Esophagus (tissue), 2 donors: Measurements from ENCODE around the gene ANKMY1. TPM values are rescaled to one million over a fixed set of nuclear protein-coding genes. Genes with fewer than 3 reads are reported as not detected.
A peak's percentile ranks its signal among the peaks of the same experiment; 100 is the strongest.
"Not testable (repeated sequence)": the region's sequence is repeated elsewhere in the genome, so short reads cannot be mapped to it uniquely, and the experiment has no call there.

Experiments used
- H3K27ac ChIP-seq, 2 donors: one replicate each; pipeline ENCODE4 v1.5.1; 2013; ENCODE audit warnings: low read depth in 2 of 2, mild to moderate bottlenecking in 2 of 2, inconsistent platforms in 1 of 2, low read length in 1 of 2, moderate library complexity in 1 of 2
- H3K27me3 ChIP-seq, 2 donors: one replicate each; pipeline ENCODE4 v1.6.1; 2013; ENCODE audit warnings: low read length in 2 of 2, control low read depth in 1 of 2, mild to moderate bottlenecking in 1 of 2; ENCODE audit not compliant: insufficient read depth in 2 of 2, control insufficient read depth in 1 of 2
- H3K36me3 ChIP-seq, 2 donors: one replicate each; pipeline ENCODE4 v1.6.1; 2013; ENCODE audit warnings: low read length in 1 of 2; ENCODE audit not compliant: control insufficient read depth in 2 of 2, insufficient read depth in 2 of 2
- H3K4me1 ChIP-seq, 2 donors: one replicate each; pipeline ENCODE4 v1.6.1; 2013; ENCODE audit warnings: low read length in 1 of 2; ENCODE audit not compliant: control insufficient read depth in 2 of 2, insufficient read depth in 2 of 2
- H3K4me3 ChIP-seq, 2 donors: one replicate each; pipeline ENCODE4 v1.5.1; 2013; ENCODE audit warnings: low read length in 2 of 2, mild to moderate bottlenecking in 2 of 2, low read depth in 1 of 2, moderate library complexity in 1 of 2
- H3K9me3 ChIP-seq, 2 donors: one replicate each; pipeline ENCODE4 v1.6.1; 2013; ENCODE audit warnings: mild to moderate bottlenecking in 2 of 2, low read depth in 1 of 2, low read length in 1 of 2, moderate library complexity in 1 of 2; ENCODE audit not compliant: control insufficient read depth in 2 of 2, insufficient read depth in 1 of 2
- WGBS, 2 donors: extraction: QIAGEN DNeasy Blood & Tissue Kit; methylation state at CpG; one replicate each; pipeline ENCODE4 v1.1.7; 2013; 5-methylcytosine and 5-hydroxymethylcytosine counted together
- polyA plus RNA-seq, 2 donors: library from polyadenylated mRNA; stranded (reverse); fragments of 200-250 nt; gene quantifications; one replicate each; pipeline ENCODE4 v1.2.3, GENCODE V29; 2013
- donor health status: healthy with polysubstance abuse.
- donor health status: Bipolar disorder and iron deficiency.

ANKMY1 gene
- polyA plus RNA-seq, 2 donors = 4.8 to 16.2 TPM

DNA sequence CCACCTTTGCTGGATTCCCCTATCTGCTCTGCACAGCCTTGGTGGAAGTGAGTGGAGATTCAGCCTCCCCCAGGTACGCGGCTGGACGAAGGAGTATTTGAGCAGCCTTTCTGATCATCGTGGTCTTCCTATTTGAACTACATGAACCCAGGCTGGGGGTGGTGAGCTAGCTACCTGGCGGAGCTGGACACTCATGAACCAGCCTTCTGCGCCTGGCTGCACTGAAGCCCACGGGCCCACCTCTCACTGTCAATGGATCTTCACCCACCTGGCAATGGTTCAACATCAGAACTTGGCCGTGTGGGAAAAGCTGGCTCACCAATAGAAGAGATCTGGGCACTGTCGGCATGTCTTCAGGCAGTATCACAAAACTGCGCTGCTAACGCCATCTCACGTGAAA lies 35.4 kb downstream of the ANKMY1 start:
- no peak overlapping the region for H3K27ac ChIP-seq
- WGBS, 2 donors = 94 to 95% methylated on average over 12 of the region's 12 CpGs
- peaks cover 0 to 29% of the 10 kb centered on the region in 2 donors for H3K36me3 ChIP-seq
- H3K4me3 ChIP-seq = no peak overlapping the region
- H3K27me3 ChIP-seq = no peaks in the 10 kb centered on the region
- H3K9me3 ChIP-seq = peaks cover 0 to 10% of the 10 kb centered on the region in 2 donors
- H3K4me1 ChIP-seq = peaks cover 0 to 8% of the 10 kb centered on the region in 2 donors

DNA sequence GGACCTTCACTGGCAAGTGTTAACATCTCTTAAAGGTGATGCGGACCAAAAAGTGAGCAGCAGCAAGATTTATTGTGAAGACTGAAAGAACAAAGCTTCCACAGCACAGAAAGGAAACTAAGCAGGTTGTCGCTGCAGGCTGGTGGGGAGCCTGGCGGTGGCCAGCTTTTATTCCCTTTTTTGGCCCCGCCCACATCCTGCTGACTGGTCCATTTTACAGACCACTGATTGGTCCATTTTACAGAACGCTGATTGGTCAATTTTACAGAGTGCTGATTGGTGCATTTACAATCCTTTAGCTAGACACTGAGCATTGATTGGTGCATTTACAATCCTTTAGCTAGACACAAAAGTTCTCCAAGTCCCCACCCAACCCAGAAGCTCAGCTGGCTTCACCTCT lies 35.9 kb downstream of the ANKMY1 start:
- not testable (repeated sequence) for H3K9me3 ChIP-seq, H3K4me3 ChIP-seq, H3K4me1 ChIP-seq, H3K27me3 ChIP-seq, H3K27ac ChIP-seq
- peaks cover 0 to 29% of the 10 kb centered on the region in 2 donors for H3K36me3 ChIP-seq
- 91 to 94% methylated on average over 5 of the region's 5 CpGs for WGBS, 2 donors

DNA sequence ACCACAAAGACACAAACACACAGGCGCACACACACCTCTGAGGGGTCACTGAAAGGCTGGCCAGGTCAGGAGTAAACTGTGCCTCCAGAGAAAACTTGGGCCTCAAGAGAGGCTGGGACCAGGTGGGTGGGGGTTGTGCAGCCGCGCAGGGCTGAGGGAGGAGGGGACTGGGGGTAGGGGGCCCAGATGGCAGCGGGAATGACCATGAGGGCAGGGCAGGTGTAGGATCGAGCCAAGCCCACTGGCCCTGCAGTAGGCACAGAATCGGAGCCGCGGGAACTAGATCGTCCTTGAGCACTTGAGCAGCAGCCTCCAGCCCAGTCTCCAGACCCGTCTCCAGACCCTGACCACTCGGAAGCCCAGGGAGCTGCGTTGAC lies 36.8 kb downstream of the ANKMY1 start:
- Histone ChIP-seq H3K36me3 (peaks cover 0 to 25% of the 10 kb centered on the region in 2 donors), H3K27me3 (no peaks in the 10 kb centered on the region), H3K27ac (no peak overlapping the region), H3K4me3 (no peak overlapping the region), H3K4me1 (peaks cover 0 to 8% of the 10 kb centered on the region in 2 donors), H3K9me3 (peaks cover 0 to 9% of the 10 kb centered on the region in 2 donors)
- 92 to 94% methylated on average over 12 of the region's 12 CpGs for WGBS, 2 donors

DNA sequence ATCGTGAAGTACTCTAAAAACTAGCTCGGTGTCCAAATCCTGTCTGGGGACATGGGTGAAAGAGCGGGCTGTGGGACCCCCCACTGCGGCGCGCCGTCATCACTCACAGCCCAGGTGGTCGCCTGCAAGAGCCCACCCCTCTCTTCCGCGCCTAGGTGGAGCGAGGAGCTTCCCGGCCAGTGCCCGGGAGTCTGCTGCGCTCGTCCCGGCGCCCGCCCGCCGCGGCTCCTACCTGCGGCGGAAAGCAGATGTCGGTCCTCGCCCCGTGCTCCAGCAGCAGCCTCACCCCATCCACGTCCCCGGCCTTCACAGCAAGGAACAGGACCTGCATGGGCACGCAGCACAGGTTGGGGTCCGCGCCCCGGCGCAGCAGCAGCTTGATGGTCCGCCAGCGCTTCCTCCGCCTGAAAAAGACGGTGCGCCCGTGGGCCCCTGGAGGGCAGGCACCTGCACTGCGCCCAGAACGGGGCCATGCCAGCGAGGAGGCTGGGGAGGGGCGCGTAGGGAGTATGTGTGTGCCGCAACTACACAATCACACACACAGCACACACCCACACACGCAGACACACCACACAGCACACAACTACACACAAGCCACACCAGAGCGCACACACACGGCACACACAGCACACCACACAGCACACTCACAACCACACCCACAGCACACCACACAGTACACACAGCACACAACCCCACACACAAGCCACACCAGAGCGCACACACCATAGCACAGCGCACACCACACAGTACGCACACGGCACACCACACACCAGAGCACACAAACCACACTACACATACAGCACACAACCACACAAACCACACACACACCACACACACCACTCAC lies 37.4 kb downstream of the ANKMY1 start:
- Histone ChIP-seq H3K9me3 (peaks cover 0 to 3% of the 10 kb centered on the region in 2 donors), H3K27me3 (no peaks in the 10 kb centered on the region), H3K4me3 (peak overlapping the region; percentile 12 to 20), H3K4me1 (peaks cover 0 to 8% of the 10 kb centered on the region in 2 donors), H3K27ac (no peak overlapping the region), H3K36me3 (peaks cover 0 to 20% of the 10 kb centered on the region in 2 donors)
- 27 to 32% methylated on average over 52 of the region's 52 CpGs for WGBS, 2 donors

DNA sequence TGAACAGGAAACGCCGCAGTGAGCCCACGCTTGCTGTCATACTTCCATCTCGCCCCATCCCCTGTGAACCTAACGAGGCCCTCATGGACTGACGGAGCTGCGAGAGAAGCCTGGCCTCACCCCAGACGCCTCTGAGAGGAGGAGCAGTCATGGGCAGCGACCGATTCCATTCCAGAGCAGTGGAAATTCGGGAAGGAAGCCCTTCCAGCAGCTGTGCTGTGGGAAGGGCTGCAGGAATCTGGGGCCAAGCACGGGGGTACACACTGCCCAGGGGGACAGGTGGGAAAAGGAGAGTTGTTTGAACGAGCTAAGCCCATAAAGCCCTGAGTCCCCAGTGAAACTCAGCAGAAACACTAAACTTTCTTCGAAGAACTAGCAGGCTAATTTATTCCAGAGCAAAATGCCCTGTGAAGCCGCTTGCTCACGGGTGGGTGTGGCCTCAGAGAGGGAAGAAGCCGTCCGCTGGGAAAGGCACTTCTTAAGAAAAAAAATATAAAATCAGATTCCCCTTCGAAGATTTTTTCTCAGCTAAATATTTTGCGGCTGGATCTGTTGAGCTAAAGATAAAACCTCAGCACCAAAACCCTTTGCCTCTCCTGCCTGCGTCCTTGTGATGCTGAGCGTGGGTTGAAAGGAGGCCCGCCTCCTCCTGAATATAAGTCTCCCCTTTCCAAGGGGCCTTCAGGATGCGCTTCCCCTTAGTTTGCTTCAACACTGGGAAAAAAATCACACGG lies 38.2 kb downstream of the ANKMY1 start:
- peaks cover 0 to 16% of the 10 kb centered on the region in 2 donors for H3K36me3 ChIP-seq
- peaks cover 3 to 8% of the 10 kb centered on the region in 2 donors for H3K4me1 ChIP-seq
- no peaks in the 10 kb centered on the region for H3K27me3 ChIP-seq
- H3K9me3 ChIP-seq = peaks cover 0 to 2% of the 10 kb centered on the region in 2 donors
- peak overlapping the region in 1 of 2 donors; percentile 12 for H3K4me3 ChIP-seq
- 39 to 46% methylated on average over 25 of the region's 25 CpGs for WGBS, 2 donors
- no peak overlapping the region for H3K27ac ChIP-seq

DNA sequence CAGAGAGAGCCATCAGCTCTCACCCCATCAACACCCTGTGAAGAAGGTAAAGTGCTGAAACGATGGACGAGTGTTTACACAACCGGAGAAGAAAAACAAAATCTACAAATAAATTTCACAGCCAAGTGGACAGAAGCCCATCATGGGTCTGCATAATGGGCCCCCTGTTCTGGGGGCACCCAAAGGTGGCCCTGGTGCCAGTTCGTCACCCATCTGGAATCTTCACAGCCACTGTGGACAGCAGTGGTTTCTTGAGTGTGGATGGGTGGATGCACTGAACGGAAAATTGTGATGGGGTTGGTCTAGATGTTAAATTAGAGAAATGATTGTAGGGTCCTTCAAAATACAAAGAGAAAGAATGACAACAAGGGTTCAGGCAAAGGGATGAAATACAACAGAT lies 38.8 kb downstream of the ANKMY1 start:
- Histone ChIP-seq H3K27ac (no peak overlapping the region), H3K36me3 (peaks cover 0 to 15% of the 10 kb centered on the region in 2 donors), H3K27me3 (no peaks in the 10 kb centered on the region), H3K4me3 (no peak overlapping the region), H3K4me1 (peaks cover 4 to 8% of the 10 kb centered on the region in 2 donors), H3K9me3 (peaks cover 0 to 2% of the 10 kb centered on the region in 2 donors)
- 90 to 94% methylated on average over 5 of the region's 5 CpGs for WGBS, 2 donors

DNA sequence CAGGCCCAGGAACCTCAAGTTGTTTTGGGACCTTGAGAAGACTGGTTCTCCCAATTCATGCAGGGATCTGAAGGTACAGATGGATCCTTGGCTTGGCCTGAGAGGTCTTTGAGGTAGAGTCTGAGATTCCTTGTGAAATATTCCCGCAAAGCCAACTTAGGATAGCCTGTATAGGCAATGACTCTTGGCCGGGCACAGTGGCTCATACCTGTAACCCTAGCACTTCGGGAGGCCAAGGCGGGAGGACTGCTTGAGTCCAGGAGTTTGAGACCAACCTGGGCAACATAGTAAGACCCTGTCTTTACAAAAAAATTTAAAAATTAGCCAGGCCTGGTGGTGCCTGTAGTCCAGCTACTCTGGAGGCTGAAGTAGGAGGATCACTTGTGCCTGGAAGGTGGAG lies 40.4 kb downstream of the ANKMY1 start:
- Histone ChIP-seq H3K36me3 (peaks cover 0 to 7% of the 10 kb centered on the region in 2 donors), H3K4me1 (peaks cover 4 to 11% of the 10 kb centered on the region in 2 donors), H3K4me3 (no peak overlapping the region), H3K27ac (no peak overlapping the region), H3K9me3 (peaks cover 0 to 2% of the 10 kb centered on the region in 2 donors), H3K27me3 (no peaks in the 10 kb centered on the region)
- 97 to 100% methylated on average over 4 of the region's 4 CpGs for WGBS, 2 donors

DNA sequence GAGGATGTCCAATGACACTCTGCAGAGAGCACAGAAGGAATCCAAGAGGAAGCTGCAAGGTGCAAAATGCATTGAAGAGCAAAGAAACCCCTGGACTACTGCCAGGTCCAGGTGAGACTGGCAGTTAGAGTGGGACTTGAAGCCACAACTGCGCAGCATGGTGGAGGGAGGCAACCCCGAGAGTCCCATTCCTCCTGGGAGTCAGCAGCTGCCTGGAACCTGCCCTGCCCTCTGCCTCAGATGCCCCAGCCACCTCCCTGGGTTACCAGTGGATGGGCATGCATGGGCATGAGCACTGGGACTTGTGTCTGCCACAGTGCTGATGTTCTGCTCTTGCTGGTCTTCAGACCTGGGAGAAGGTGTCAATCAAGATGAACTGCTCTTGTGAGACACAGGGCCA lies 43.2 kb downstream of the ANKMY1 start:
- Histone ChIP-seq H3K36me3 (peaks cover 0 to 15% of the 10 kb centered on the region in 2 donors), H3K9me3 (no peaks in the 10 kb centered on the region), H3K4me3 (no peak overlapping the region), H3K4me1 (peaks cover 4 to 5% of the 10 kb centered on the region in 2 donors), H3K27me3 (no peaks in the 10 kb centered on the region), H3K27ac (no peak overlapping the region)
- 94% methylated on average over 2 of the region's 2 CpGs for WGBS, 2 donors

DNA sequence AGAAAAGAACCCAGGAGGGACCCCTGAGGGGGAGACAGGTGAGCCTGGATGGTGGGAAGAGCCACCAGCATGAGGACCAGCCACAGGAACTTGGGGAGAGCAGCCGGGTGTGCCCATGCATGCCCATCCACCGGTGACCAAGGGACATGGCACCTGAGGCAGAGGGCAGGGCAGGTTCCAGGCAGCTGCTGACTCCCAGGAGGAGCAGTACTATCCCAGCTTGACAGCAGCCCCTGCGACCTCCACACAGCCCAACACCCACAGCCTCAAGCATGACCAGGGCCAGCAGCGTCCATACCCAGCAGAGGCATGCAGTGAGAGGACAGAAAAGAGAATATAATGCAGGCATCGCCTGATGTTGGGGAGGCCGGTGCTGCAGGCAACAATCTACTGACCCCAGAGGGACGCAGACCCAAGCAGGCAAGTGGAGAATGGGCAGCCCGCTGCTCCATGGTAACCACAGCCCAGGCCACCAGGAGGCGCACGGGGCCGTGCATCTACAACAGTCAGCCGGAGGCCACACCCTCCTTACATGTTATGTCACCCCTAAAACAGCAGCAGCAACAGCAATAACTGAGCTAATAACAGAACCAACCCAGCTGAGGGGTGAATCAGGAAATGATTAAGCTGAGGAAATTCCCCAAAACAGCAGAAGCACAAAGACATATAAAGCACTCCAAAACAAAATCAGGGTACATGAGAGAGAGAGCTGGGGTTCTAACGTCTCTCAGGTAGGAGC lies 44.1 kb downstream of the ANKMY1 start:
- Histone ChIP-seq H3K9me3 (no peaks in the 10 kb centered on the region), H3K4me3 (no peak overlapping the region), H3K4me1 (peaks cover 4 to 5% of the 10 kb centered on the region in 2 donors), H3K27me3 (no peaks in the 10 kb centered on the region), H3K36me3 (peaks cover 0 to 15% of the 10 kb centered on the region in 2 donors), H3K27ac (no peak overlapping the region)
- 47 to 52% methylated on average over 13 of the region's 13 CpGs for WGBS, 2 donors
